GM12872 (cell line): ENCODE measurements around the gene ZNF341.

Source experiments
- TF ChIP-seq, protein P1 (sequence below): IDR thresholded peaks from 3 replicates; pipeline ENCODE4 v1.5.1; 2011; ENCODE audit warnings: low read depth, mild to moderate bottlenecking, low read length, moderate library complexity; ENCODE audit not compliant: insufficient read depth

Gene ZNF341

GRCh38 chr20:33840759-33841435 is 109.1 kb downstream of the ZNF341 start:
- TF ChIP-seq, protein P1, sequence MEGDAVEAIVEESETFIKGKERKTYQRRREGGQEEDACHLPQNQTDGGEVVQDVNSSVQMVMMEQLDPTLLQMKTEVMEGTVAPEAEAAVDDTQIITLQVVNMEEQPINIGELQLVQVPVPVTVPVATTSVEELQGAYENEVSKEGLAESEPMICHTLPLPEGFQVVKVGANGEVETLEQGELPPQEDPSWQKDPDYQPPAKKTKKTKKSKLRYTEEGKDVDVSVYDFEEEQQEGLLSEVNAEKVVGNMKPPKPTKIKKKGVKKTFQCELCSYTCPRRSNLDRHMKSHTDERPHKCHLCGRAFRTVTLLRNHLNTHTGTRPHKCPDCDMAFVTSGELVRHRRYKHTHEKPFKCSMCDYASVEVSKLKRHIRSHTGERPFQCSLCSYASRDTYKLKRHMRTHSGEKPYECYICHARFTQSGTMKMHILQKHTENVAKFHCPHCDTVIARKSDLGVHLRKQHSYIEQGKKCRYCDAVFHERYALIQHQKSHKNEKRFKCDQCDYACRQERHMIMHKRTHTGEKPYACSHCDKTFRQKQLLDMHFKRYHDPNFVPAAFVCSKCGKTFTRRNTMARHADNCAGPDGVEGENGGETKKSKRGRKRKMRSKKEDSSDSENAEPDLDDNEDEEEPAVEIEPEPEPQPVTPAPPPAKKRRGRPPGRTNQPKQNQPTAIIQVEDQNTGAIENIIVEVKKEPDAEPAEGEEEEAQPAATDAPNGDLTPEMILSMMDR = no peak

- TF ChIP-seq, protein P1 = no peak
Measured at GRCh38 chr20:33841436-33841799, 109.6 kb downstream of the ZNF341 start.
